SK-N-SH treated with all-trans-retinoic acid at 6 μM for 48 hours (cell line): ENCODE measurements around the gene NAPA.

Experiments used
- ARNTL ChIP-seq: fragments of 450-650 bp; formaldehyde crosslinking; IDR thresholded peaks from 2 replicates; pipeline ENCODE4 v1.5.0; 2020; ENCODE audit warnings: low read depth, mild to moderate bottlenecking, moderate library complexity, borderline replicate concordance
- GLIS3 ChIP-seq: fragments of 250-450 bp; sonication (Bioruptor Pico); IDR thresholded peaks from 2 replicates; pipeline ENCODE4 v1.5.0; 2020; ENCODE audit warnings: mild to moderate bottlenecking, moderate library complexity
- OSR1 ChIP-seq: fragments of 250-450 bp; sonication (Bioruptor Pico); IDR thresholded peaks from 2 replicates; pipeline ENCODE4 v1.8.0; 2022; ENCODE audit warnings: moderate library complexity, mild to moderate bottlenecking, inconsistent platforms
- RARB ChIP-seq: fragments of 250-450 bp; sonication (Bioruptor Pico); IDR thresholded peaks from 2 replicates; pipeline ENCODE4 v1.8.0; 2021; ENCODE audit warnings: mild to moderate bottlenecking, moderate library complexity
- TSHZ2 ChIP-seq: fragments of 250-450 bp; sonication (Bioruptor Pico); IDR thresholded peaks from 2 replicates; pipeline ENCODE4 v1.5.0; 2020; ENCODE audit warnings: mild to moderate bottlenecking, moderate library complexity
- ZC3H10 ChIP-seq: fragments of 250-450 bp; sonication (Bioruptor Pico); IDR thresholded peaks from 2 replicates; pipeline ENCODE4 v1.5.1; 2021; ENCODE audit warnings: mild to moderate bottlenecking, moderate library complexity
- ZFP3 ChIP-seq: fragments of 250-450 bp; sonication (Bioruptor Pico); IDR thresholded peaks from 2 replicates; pipeline ENCODE4 v1.5.0; 2020; ENCODE audit warnings: mild to moderate bottlenecking, moderate library complexity
- ZFP30 ChIP-seq: fragments of 450-650 bp; formaldehyde crosslinking; IDR thresholded peaks from 2 replicates; pipeline ENCODE4 v1.5.0; 2022; ENCODE audit warnings: mild to moderate bottlenecking, moderate library complexity
- TF ChIP-seq, protein P1 (sequence below): fragments of 250-450 bp; sonication (Bioruptor Pico); IDR thresholded peaks from 2 replicates; pipeline ENCODE4 v1.8.0; 2020; ENCODE audit warnings: mild to moderate bottlenecking, moderate library complexity, borderline replicate concordance

- no peak for TF ChIP-seq OSR1 (CRISPR knock-in tag)
- TF ChIP-seq GLIS3 (CRISPR knock-in tag): no peak
- TF ChIP-seq ZFP30 (CRISPR knock-in tag): no peak
- no peak for TF ChIP-seq RARB (CRISPR knock-in tag)
- no peak for TF ChIP-seq ARNTL (CRISPR knock-in tag)
- TF ChIP-seq TSHZ2 (CRISPR knock-in tag): no peak
- TF ChIP-seq, protein P1, sequence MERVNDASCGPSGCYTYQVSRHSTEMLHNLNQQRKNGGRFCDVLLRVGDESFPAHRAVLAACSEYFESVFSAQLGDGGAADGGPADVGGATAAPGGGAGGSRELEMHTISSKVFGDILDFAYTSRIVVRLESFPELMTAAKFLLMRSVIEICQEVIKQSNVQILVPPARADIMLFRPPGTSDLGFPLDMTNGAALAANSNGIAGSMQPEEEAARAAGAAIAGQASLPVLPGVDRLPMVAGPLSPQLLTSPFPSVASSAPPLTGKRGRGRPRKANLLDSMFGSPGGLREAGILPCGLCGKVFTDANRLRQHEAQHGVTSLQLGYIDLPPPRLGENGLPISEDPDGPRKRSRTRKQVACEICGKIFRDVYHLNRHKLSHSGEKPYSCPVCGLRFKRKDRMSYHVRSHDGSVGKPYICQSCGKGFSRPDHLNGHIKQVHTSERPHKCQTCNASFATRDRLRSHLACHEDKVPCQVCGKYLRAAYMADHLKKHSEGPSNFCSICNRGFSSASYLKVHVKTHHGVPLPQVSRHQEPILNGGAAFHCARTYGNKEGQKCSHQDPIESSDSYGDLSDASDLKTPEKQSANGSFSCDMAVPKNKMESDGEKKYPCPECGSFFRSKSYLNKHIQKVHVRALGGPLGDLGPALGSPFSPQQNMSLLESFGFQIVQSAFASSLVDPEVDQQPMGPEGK (CRISPR knock-in tag): no peak
- no peak for TF ChIP-seq ZFP3
- no peak for TF ChIP-seq ZC3H10
Measured at GRCh38 chr19:47523473-47523872, 8.6 kb upstream of the NAPA start.
